SKM-1 treated with dmso at 0.1 percent for 144 hours (cell line): ENCODE results near the gene SYT7.
"Not testable (repeated sequence)": the region's sequence is repeated elsewhere in the genome, so short reads cannot be mapped to it uniquely, and the experiment has no call there.

ENCODE experiments used
- DNase-seq: peaks from one replicate; lab custom pipeline; 2025; ENCODE audit not compliant: unreplicated experiment; lab: John Stamatoyannopoulos, UW

The SYT7 gene, protein sequence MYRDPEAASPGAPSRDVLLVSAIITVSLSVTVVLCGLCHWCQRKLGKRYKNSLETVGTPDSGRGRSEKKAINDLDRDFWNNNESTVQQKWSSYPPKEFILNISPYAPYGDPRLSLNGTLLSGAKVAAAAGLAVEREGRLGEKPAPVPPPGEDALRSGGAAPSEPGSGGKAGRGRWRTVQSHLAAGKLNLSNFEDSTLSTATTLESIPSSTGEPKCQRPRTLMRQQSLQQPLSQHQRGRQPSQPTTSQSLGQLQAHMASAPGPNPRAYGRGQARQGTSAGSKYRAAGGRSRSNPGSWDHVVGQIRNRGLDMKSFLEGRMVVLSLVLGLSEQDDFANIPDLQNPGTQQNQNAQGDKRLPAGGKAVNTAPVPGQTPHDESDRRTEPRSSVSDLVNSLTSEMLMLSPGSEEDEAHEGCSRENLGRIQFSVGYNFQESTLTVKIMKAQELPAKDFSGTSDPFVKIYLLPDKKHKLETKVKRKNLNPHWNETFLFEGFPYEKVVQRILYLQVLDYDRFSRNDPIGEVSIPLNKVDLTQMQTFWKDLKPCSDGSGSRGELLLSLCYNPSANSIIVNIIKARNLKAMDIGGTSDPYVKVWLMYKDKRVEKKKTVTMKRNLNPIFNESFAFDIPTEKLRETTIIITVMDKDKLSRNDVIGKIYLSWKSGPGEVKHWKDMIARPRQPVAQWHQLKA

DNA sequence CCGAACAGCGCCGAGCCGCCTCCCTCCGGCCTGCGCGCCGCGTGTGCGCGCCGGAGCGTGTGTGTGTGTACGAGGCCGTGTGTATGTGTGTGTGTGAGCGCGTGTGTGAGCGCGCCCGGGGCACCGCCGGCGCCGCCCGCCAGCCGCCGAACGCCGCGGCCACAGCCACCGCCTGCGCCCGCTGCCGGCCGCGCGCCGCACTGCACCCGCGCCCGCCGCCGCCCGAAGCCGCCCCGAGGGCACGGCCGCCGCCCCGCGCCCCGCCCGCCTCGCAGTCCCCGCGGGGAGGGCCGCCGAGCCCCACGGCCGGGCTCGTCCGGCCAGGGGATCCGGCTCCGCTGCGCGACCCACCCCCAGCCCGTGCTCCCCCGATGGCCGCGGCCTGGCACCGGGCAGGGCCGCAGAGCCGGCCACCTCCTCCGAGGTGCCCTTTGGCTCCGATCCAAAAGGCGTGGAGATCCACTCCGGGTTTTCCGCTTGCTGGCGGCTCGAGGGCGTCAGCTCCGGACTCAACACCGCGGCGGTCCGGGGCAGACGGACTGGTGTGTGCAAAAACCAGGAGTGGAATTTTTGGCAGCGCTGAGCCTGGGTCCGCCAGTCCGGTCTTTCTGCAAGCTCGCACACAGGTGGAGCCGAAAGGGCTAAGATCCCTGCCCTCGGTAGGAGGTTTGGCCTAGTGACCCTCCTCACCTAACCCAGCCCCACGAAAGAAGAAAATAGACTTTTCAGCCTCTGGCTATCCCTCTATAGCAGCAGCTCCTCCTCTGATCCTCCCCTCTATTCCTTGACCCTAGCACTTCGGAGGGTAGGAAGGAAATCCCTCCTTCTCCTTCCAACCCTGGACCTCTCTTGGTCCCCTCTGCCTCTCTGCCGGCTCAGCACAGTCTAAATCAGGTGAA is at the start of gene SYT7:
Gene SYT7, minus strand, starts transcription at position 47 of the 899 bp plus-strand sequence. CDS start 256 bp downstream, outside the sequence.
- peak; percentile 77 for DNase-seq

DNA sequence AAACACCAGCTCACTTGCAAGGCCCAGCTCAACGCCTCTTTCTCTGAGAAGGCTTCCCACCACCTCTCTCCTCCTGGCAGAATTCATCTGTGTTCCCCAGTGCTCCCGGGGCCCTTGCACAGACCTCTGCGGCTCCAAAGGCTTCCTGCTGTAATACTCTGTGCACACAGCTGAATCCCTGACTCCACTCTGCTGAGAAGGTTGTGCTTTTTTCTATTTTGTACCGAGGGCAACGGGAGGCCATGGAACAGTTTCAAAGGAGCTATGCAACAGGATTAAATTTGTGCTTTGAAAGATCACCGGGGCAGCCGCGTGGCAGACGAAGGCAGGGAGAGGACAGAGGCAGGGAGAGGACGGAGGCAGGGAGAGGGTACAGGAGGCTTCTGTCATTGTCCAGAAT is 49.2 kb upstream of the SYT7 start:
- DNase-seq, result no peak

GRCh38 chr11:61629082-61629833 is 48.4 kb upstream of the SYT7 start:
- no peak for DNase-seq

DNA sequence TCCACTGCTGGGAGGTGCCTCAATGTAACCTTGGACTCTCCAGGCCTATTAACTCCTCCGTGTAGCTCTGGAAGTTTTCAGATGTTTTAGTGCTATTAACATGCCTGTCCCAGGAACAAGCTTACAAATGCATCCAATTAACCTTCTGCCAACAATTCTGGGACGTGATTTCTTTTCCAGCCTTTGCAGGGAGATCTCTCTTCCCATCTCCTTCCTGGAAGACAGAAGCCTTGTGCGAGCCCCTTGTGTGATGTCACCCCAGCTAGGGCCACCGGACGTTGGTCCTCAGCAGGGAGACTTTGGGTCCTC is 47.7 kb upstream of the SYT7 start:
- no peak for DNase-seq

DNA sequence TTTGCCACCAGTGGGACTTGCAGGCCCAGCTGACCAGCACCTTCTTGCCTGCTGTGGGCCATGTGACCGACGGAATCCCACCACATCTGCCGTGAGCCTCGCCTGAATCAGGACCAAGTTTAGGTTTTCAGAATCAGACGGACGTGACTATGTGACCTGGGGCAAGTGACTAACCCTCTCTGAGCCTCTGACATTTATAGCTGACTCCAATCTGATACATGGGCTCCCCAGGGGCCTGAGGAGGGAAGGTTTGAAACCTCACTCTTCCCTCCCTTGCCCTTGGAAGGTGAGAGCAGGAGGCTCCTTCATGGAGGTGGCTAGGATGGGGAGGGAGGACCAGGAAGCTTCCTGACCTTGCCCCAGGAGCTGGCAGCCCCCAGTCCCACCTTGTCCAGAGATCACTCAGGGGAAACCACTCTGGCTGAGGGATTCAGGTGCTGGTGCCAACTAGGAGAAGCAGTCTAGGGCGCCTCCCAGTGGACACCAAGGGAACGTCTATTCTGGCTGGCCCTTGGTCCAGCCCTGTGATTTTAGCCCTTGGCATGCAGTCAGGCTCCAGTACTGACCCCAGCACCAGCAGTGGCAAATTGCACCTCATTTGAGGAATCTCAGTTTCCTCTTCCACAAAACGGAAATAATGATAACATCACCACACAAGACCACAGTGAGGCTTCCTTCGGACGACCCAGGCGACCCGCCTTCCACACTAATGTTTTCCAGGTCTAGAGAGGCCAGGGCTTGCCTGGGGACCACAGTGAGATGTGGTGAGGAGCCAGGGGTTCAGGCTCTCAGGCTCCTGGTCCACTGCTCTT is 47.2 kb upstream of the SYT7 start:
- DNase-seq, result peak; percentile 53

DNA sequence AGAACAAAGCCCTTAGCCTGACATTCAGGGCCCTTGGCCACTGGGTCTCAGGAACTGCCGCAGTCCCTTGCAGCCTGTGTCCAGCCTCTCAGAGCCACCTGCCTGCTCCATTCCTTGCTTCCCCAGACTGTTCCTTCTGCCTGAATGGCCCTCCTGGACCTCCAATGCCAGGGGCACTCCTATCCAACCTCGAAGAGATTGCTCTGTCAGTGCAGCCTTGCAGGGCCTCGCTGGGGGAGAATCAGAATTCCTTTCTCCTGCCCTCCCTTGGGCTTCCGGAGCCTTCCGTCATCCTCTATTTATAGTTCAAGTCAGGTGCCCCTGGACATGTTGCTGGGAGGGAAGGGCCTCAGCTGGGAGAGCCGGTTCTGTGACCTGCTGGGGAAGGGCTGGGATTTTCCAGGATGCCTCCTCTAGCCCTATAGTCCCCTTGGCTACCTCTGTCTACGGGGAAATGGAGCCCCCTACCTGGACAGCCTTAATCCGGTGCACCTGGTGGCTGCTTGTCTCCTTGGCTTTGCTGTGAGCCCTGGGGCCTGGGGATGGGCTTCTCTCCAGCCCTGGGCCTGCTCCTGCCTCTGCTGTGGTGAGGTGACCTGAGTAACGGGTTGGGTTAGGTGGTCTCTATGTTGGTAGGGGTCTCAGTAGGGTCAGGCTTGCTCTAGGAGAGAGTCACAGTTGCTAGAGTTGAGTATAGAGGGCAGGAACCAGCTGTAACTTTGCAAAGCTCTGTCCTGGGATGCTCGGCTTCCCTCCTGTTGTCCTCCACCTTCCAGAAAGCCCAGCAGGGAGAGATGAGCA is 45.9 kb upstream of the SYT7 start:
- DNase-seq, result no peak

DNA sequence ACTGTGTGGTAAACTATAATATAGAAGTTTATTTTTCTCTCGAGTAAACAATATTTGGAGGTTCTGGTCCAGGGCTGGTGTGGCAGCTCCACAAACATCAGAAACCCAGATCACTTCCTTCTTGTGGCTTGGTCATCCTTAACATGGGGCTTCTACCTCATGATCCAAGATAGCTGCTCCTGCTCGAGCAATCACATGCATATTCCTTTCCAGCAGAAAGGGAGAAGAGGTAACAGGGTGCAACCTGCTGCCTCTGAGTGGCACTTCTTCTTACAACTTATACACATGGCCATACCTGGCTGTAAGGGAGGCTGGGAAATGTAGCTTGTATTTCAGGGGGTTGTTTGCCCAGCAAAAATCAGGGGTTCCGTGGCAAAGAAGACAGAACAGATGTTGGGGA is 44.6 kb upstream of the SYT7 start:
- DNase-seq, result no peak

- no peak for DNase-seq
These were observed 41.2 kb upstream of the SYT7 start for GRCh38 chr11:61621917-61622585.

DNA sequence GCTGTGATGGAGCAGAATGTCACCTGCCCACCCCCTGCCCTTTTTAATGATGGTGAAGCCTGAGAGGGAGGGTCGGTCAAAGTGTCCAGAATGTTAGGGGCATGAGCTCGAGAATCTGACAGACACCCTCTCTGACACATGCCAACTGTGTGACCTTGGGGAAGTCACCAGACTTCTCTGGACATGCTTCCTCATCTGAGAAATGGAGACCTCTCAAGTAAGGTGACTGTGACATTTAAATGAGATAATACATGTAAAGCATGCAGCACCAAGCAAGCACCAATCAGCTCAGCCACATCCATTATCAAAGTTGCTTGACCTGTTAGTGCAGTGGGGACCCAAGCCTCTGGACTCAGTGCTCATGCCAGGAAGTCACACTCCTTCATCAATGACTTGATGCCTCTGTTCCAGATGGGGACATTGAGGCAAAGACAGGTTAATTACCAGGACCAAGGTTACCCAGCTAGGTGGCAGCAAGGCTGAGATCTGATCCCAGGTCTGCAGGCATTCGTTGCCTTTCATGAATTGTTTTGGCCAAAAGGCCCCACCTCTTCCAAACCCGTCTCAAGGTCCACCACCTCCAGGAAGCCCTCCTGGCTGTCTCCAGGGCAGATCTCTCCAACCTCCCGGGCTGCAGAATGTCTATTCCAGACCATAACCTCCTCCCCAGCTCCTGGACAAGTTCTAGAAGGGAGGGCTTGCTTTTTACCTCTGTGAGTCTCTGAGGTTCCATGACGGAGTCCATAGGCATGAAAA is 38.8 kb upstream of the SYT7 start:
- no peak for DNase-seq

- DNase-seq, result no peak
These were observed 38.1 kb upstream of the SYT7 start for GRCh38 chr11:61618978-61619377.

DNA sequence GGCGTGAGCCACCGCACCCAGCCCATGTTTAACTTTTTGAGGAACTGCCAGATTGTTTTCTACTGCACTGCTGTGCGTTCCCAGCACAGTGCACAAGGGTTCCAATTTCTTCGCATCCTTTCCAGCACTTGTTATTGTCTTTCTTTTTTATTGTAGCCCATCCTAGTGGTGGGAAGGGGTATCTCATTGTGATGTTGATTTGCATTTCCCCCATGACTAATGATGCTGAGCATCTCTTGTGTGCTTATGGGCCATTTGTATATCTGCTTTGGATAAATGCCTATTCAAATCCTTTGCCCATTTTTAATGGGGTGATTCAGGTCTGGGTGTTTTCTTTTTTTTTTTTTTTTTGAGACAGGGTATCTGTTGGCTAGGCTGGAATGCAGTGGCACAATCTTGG is 36.6 kb upstream of the SYT7 start:
- no peak for DNase-seq

DNA sequence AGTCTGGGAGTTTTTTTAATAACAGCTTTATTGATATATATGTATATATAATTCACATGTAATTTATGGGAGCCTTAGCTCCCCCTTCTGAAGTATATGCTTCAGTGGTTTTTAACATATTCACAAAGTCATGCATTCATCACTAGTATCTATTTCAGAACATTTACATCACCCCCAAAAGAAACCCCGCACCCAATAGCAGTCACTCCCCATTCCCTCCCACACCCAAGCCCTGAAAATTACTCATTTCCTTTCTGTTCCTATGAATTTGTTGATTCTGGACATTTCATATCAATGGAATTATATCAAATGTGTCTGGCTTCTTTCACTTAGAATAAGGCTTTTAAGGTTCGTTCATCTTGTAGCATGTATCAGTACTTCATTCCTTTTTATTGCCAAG is 35.6 kb upstream of the SYT7 start:
- no peak for DNase-seq

DNA sequence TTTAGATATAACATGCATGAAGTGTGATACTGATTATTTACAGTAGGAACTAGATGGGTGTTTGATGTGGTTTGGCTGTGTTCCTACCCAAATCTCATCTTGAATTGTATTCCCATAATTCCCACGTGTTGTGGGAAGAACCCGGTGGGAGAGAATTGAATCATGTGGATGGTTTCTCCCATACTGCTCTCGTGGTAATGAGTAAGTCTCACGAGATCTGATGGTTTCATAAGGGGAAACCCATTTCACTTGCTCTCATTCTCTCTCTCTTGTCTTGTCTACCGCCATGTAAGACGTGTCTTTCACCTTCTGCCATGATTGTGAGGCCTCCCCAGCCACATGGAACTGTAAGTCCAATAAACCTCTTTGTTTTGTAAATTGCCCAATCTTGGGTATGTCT is 33.9 kb upstream of the SYT7 start:
- DNase-seq, result not testable (repeated sequence)

GRCh38 chr11:61613870-61614269 is 33.0 kb upstream of the SYT7 start:
- no peak for DNase-seq

DNA sequence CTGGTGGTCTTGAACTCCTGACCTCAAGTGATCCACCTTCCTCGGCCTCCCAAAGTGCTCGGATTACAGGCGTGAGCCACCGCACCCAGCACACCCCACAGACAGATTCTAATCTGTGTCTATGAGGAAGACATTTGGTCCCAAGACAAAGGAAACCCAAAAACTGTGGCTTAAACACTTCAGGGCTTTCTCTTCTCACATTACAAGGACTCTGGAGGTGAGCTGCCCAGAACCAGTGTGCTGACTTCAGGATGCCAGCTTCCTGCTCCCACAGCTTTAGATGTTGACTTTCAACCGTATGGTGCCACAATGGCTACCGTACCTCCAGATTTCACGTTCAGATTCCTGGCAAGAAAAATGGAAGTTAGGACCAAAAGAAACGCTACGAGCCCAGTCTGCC is 32.2 kb upstream of the SYT7 start:
- DNase-seq, result no peak

- no peak for DNase-seq
These were observed 30.4 kb upstream of the SYT7 start for GRCh38 chr11:61611309-61611708.

DNA sequence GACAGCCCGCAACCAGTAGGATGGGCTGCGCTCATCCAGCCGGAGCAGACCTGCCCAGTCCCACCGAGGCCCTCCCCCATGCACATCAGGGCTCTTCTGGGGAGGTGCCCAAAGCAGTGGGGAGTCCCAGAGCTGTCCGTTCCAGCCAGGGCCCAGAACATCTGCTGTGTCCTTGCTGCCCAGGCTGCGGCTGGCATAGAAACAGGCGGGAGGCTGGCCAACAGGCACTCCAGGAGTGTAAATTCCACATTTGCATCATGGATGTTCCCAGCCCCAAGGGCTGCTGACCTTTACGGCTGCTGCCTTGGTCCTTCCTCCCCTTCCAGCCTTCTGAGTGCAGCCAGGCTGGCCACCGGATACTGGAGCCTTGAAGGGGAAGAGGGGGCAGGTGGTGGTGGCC is 30.0 kb upstream of the SYT7 start:
- no peak for DNase-seq

GRCh38 chr11:61609980-61610366 is 29.1 kb upstream of the SYT7 start:
- no peak for DNase-seq
